HepG2 (cell line): ENCODE results near the gene CNNM2. TPM values are rescaled to one million over a fixed set of nuclear protein-coding genes. Genes with fewer than 3 reads are reported as not detected.

Experiments used
- AGO2 ChIP-seq: fragments of 200-400 bp; formaldehyde crosslinking; optimal IDR thresholded peaks from 2 replicates; pipeline ENCODE3; 2017; ENCODE audit warnings: mild to moderate bottlenecking, low read depth, low read length, moderate library complexity
- CEBPB ChIP-seq: IDR thresholded peaks from 2 replicates; pipeline ENCODE4 v1.6.1; 2011; ENCODE audit warnings: low read depth, low read length, improper control_type of control experiment, borderline replicate concordance
- FOSL2 ChIP-seq: sonication (generic); formaldehyde crosslinking; IDR thresholded peaks from 2 replicates; pipeline ENCODE4 v1.4.0; 2020; ENCODE audit warnings: missing genetic modification reagents
- GRHL1 ChIP-seq: sonication (generic); formaldehyde crosslinking; conservative IDR thresholded peaks from 2 replicates; pipeline ENCODE4 v1.8.0; 2022; ENCODE audit warnings: missing genetic modification reagents
- HCFC1 ChIP-seq: fragments of 150-350 bp; IDR thresholded peaks from 2 replicates; pipeline ENCODE4 v1.6.1; 2014; ENCODE audit warnings: low read depth, low read length
- KLF11 ChIP-seq: IDR thresholded peaks from 2 replicates; pipeline ENCODE4 v1.6.1; 2016; ENCODE audit warnings: missing compliant biosample characterization
- MAFF ChIP-seq: IDR thresholded peaks from 2 replicates; pipeline ENCODE4 v1.6.1; 2011; ENCODE audit warnings: low read depth, low read length, improper control_type of control experiment
- MXI1 ChIP-seq: IDR thresholded peaks from 3 replicates; pipeline ENCODE4 v1.6.1; 2012; ENCODE audit warnings: low read depth, low read length, inconsistent platforms, borderline replicate concordance
- NFIC ChIP-seq: IDR thresholded peaks from 2 replicates; pipeline ENCODE4 v1.6.1; 2012; ENCODE audit warnings: mild to moderate bottlenecking, low read length, inconsistent platforms
- PAX8 ChIP-seq: sonication (generic); formaldehyde crosslinking; IDR thresholded peaks from 2 replicates; pipeline ENCODE4 v1.8.0; 2022; ENCODE audit warnings: mild to moderate bottlenecking, missing genetic modification reagents, borderline replicate concordance
- PREB ChIP-seq: sonication (generic); formaldehyde crosslinking; IDR thresholded peaks from 2 replicates; pipeline ENCODE4 v1.4.0; 2020; ENCODE audit warnings: missing genetic modification reagents
- RFX1 ChIP-seq: fragments of 450-650 bp; IDR thresholded peaks from 2 replicates; pipeline ENCODE4 v1.6.1; 2017
- SMAD9 ChIP-seq: sonication (generic); formaldehyde crosslinking; IDR thresholded peaks from 2 replicates; pipeline ENCODE4 v1.5.1; 2020; ENCODE audit warnings: mild to moderate bottlenecking, missing genetic modification reagents
- TAF1 ChIP-seq: sonication (generic); formaldehyde crosslinking; IDR thresholded peaks from 2 replicates; pipeline ENCODE4 v1.4.0; 2020; ENCODE audit warnings: missing genetic modification reagents
- ZNF12 ChIP-seq: sonication (generic); formaldehyde crosslinking; IDR thresholded peaks from 2 replicates; pipeline ENCODE4 v1.5.0; 2020; ENCODE audit warnings: missing genetic modification reagents
- ZNF446 ChIP-seq: sonication (generic); formaldehyde crosslinking; IDR thresholded peaks from 2 replicates; pipeline ENCODE4 v1.5.0; 2020; ENCODE audit warnings: mild to moderate bottlenecking, missing genetic modification reagents
- ZNF589 ChIP-seq: sonication (generic); formaldehyde crosslinking; conservative IDR thresholded peaks from 2 replicates; pipeline ENCODE4 v1.8.0; 2022; ENCODE audit warnings: mild to moderate bottlenecking, moderate library complexity, missing genetic modification reagents
- ZNF639 ChIP-seq: conservative IDR thresholded peaks from 2 replicates; pipeline ENCODE4 v1.6.1; 2018; ENCODE audit warnings: missing genetic modification reagents
- ZNF672 ChIP-seq: sonication (generic); formaldehyde crosslinking; IDR thresholded peaks from 2 replicates; pipeline ENCODE4 v1.8.1; 2022; ENCODE audit warnings: missing genetic modification reagents
- ZNF713 ChIP-seq: sonication (generic); formaldehyde crosslinking; IDR thresholded peaks from 2 replicates; pipeline ENCODE4 v1.4.0; 2020; ENCODE audit warnings: mild to moderate bottlenecking, missing genetic modification reagents
- ZNF788 ChIP-seq: sonication (generic); formaldehyde crosslinking; IDR thresholded peaks from 2 replicates; pipeline ENCODE4 v1.5.0; 2020; ENCODE audit warnings: mild to moderate bottlenecking, missing genetic modification reagents, borderline replicate concordance
- ZZZ3 ChIP-seq: sonication (generic); formaldehyde crosslinking; IDR thresholded peaks from 2 replicates; pipeline ENCODE4 v1.4.0; 2020; ENCODE audit warnings: missing genetic modification reagents, mild to moderate bottlenecking, borderline replicate concordance
- polyA plus RNA-seq, 8 experiments: library from polyadenylated mRNA; depleted of rRNA in 3 of 8; stranded (reverse) in 7 of 8; unstranded in 1 of 8; fragments of >200 nt; fragmentation: Illumina TruSeq in 4 of 8; extraction: Trizol in 4 of 8; gene quantifications; 2 replicates each; pipeline versions ENCODE4 v1.2.1 to v1.2.3, GENCODE V29; 2011 to 2016; ENCODE audit warnings: low read depth in 4 of 8, missing spikeins in 1 of 8, mixed read lengths in 1 of 8; ENCODE audit not compliant: insufficient read depth in 1 of 8
- total RNA-seq, 5 experiments: library from RNA; depleted of rRNA; stranded (reverse); fragments of >200 nt; fragmentation: Illumina TruSeq; extraction: Trizol; gene quantifications; 2 replicates each; pipeline ENCODE4 v1.2.3, GENCODE V29; 2016; ENCODE audit warnings: low read depth in 1 of 5
- TF ChIP-seq, protein P1 (sequence below): sonication (generic); formaldehyde crosslinking; IDR thresholded peaks from 2 replicates; pipeline ENCODE4 v1.4.0; 2020; ENCODE audit warnings: mild to moderate bottlenecking, missing genetic modification reagents
- TF ChIP-seq, protein P2 (sequence below): sonication (generic); formaldehyde crosslinking; IDR thresholded peaks from 2 replicates; pipeline ENCODE4 v1.5.0; 2020; ENCODE audit warnings: missing genetic modification reagents

CNNM2 gene
- total and polyA plus RNA-seq, 2 of the 13 experiments (the other 11 are each of a cell fraction or from before 2014, with no cell fraction given) = 7.1 to 9.0 TPM

DNA sequence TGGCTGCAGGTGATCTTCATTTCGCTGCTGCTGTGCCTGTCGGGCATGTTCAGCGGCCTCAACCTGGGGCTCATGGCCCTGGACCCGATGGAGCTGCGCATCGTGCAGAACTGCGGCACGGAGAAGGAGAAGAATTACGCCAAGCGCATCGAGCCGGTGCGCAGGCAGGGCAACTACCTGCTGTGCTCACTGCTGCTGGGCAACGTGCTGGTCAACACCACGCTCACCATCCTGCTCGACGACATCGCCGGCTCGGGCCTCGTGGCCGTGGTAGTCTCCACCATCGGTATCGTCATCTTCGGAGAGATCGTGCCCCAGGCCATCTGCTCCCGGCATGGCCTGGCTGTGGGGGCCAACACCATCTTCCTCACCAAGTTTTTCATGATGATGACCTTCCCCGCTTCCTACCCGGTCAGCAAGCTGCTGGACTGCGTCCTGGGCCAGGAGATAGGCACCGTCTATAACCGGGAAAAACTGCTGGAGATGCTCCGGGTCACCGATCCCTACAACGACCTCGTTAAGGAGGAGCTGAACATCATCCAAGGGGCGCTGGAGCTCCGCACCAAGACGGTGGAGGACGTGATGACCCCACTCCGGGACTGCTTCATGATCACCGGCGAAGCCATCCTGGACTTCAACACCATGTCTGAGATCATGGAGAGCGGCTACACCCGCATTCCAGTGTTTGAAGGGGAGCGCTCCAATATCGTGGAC lies 1.3 kb downstream of the CNNM2 start (continued):
- no peak for TF ChIP-seq ZNF12 (CRISPR knock-in tag)
- 0 out of 2 replicates have a peak, but pooled peaks have one; percentile 83 for TF ChIP-seq PREB
- TF ChIP-seq MXI1 = no peak
- no peak for TF ChIP-seq GRHL1
- 0 out of 2 replicates have a peak, but pooled peaks have one; percentile 4 for TF ChIP-seq FOSL2 (CRISPR knock-in tag)
- no peak for TF ChIP-seq HCFC1
- TF ChIP-seq TAF1 = peak; percentile 16; the same call in 1 of the 2 replicates
- TF ChIP-seq CEBPB = no peak
- no peak for TF ChIP-seq ZNF672
- no peak for TF ChIP-seq ZNF589 (CRISPR knock-in tag)
- TF ChIP-seq KLF11 (CRISPR knock-in tag) = 0 out of 2 replicates have a peak, but pooled peaks have one; percentile 39
- TF ChIP-seq, protein P1, sequence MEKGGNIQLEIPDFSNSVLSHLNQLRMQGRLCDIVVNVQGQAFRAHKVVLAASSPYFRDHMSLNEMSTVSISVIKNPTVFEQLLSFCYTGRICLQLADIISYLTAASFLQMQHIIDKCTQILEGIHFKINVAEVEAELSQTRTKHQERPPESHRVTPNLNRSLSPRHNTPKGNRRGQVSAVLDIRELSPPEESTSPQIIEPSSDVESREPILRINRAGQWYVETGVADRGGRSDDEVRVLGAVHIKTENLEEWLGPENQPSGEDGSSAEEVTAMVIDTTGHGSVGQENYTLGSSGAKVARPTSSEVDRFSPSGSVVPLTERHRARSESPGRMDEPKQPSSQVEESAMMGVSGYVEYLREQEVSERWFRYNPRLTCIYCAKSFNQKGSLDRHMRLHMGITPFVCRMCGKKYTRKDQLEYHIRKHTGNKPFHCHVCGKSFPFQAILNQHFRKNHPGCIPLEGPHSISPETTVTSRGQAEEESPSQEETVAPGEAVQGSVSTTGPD = no peak
- TF ChIP-seq ZNF713 (CRISPR knock-in tag) = no peak
- no peak for TF ChIP-seq NFIC
- TF ChIP-seq ZNF788 (CRISPR knock-in tag) = no peak
- TF ChIP-seq ZZZ3 = no peak
- TF ChIP-seq, protein P2, sequence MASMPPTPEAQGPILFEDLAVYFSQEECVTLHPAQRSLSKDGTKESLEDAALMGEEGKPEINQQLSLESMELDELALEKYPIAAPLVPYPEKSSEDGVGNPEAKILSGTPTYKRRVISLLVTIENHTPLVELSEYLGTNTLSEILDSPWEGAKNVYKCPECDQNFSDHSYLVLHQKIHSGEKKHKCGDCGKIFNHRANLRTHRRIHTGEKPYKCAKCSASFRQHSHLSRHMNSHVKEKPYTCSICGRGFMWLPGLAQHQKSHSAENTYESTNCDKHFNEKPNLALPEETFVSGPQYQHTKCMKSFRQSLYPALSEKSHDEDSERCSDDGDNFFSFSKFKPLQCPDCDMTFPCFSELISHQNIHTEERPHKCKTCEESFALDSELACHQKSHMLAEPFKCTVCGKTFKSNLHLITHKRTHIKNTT = no peak
- no peak; the same call in 1 of the 2 replicates for TF ChIP-seq ZNF446 (CRISPR knock-in tag)
- no peak for TF ChIP-seq PAX8 (CRISPR knock-in tag)
- no peak for TF ChIP-seq ZNF639 (CRISPR knock-in tag)
- TF ChIP-seq MAFF = no peak
- TF ChIP-seq AGO2 = no peak
- TF ChIP-seq RFX1 = 0 out of 2 replicates have a peak, but pooled peaks have one; percentile 11
- no peak for TF ChIP-seq SMAD9 (CRISPR knock-in tag)
